Progenitor cell of endocrine pancreas (in vitro differentiated cells): ENCODE results near the gene CTNNA1. TPM values are rescaled to one million over a fixed set of nuclear protein-coding genes. Genes with fewer than 3 reads are reported as not detected.

Source experiments
- DNase-seq: peaks from one replicate; pipeline ENCODE4 v3.0.0; 2021; ENCODE audit warnings: low spot score; ENCODE audit not compliant: unreplicated experiment
- H3K27ac Mint-ChIP-seq: 2 replicates; pipeline ENCODE4 v1.8.0; 2021; ENCODE audit warnings: mild to moderate bottlenecking, moderate library complexity, mixed read lengths
- H3K27me3 Mint-ChIP-seq: 2 replicates; pipeline ENCODE4 v1.8.0; 2021; ENCODE audit warnings: mixed read lengths
- H3K36me3 Mint-ChIP-seq: 2 replicates; pipeline ENCODE4 v1.8.0; 2022; ENCODE audit warnings: mixed read lengths; ENCODE audit not compliant: insufficient read depth
- H3K4me1 Mint-ChIP-seq: 2 replicates; pipeline ENCODE4 v1.8.0; 2021; ENCODE audit warnings: low read depth, mixed read lengths
- H3K4me3 Mint-ChIP-seq: 2 replicates; pipeline ENCODE4 v1.8.0; 2021; ENCODE audit warnings: low read depth, mild to moderate bottlenecking, moderate library complexity, mixed read lengths
- H3K9me3 Mint-ChIP-seq: 2 replicates; pipeline ENCODE4 v1.8.0; 2021; ENCODE audit warnings: low read depth, mixed read lengths
- CTCF ChIP-seq: fragments of 200-600 bp; sonication (generic); IDR thresholded peaks from one replicate; pipeline ENCODE4 v1.5.0; 2021; ENCODE audit warnings: antibody characterized with exemption, mild to moderate bottlenecking; ENCODE audit not compliant: unreplicated experiment
- total RNA-seq: library from RNA; stranded (reverse); gene quantifications from 2 replicates; pipeline ENCODE4 v1.2.1, GENCODE V29; 2021

The CTNNA1 gene
- total RNA-seq, 1 donor from 2014 or later: 394 TPM

GRCh38 chr5:138736293-138736692 is 16.9 kb upstream of the CTNNA1 start:
- H3K27me3 Mint-ChIP-seq: no peaks in the 10 kb centered on the region
- no peaks in the 10 kb centered on the region for H3K4me1 Mint-ChIP-seq
- no peak overlapping the region for H3K27ac Mint-ChIP-seq
- DNase-seq: no peak
- H3K9me3 Mint-ChIP-seq: no peaks in the 10 kb centered on the region
- no peak overlapping the region for H3K4me3 Mint-ChIP-seq
- no peaks in the 10 kb centered on the region for H3K36me3 Mint-ChIP-seq
- no peak for TF ChIP-seq CTCF

- no peak for DNase-seq
- Mint-ChIP-seq H3K9me3 (no peaks in the 10 kb centered on the region), H3K4me3 (no peak overlapping the region), H3K4me1 (peaks cover 1% of the 10 kb centered on the region), H3K27ac (no peak overlapping the region), H3K36me3 (no peaks in the 10 kb centered on the region), H3K27me3 (no peaks in the 10 kb centered on the region)
- no peak for TF ChIP-seq CTCF
Measured at GRCh38 chr5:138737494-138738265, 15.5 kb upstream of the CTNNA1 start.

- no peaks in the 10 kb centered on the region for H3K36me3 Mint-ChIP-seq
- no peak overlapping the region for H3K4me3 Mint-ChIP-seq
- no peaks in the 10 kb centered on the region for H3K9me3 Mint-ChIP-seq
- no peaks in the 10 kb centered on the region for H3K27me3 Mint-ChIP-seq
- no peak for DNase-seq
- peaks cover 1% of the 10 kb centered on the region for H3K4me1 Mint-ChIP-seq
- H3K27ac Mint-ChIP-seq: peak overlapping the region; percentile 29
- TF ChIP-seq CTCF: no peak
Measured at GRCh38 chr5:138738399-138738798, 14.8 kb upstream of the CTNNA1 start.

- Mint-ChIP-seq H3K4me3 (no peak overlapping the region), H3K36me3 (no peaks in the 10 kb centered on the region), H3K27ac (no peak overlapping the region), H3K27me3 (no peaks in the 10 kb centered on the region), H3K4me1 (peaks cover 1% of the 10 kb centered on the region), H3K9me3 (no peaks in the 10 kb centered on the region)
- TF ChIP-seq CTCF: no peak
- DNase-seq: no peak
Measured at GRCh38 chr5:138739938-138740337, 13.3 kb upstream of the CTNNA1 start.

GRCh38 chr5:138743484-138743883 is 9.7 kb upstream of the CTNNA1 start:
- DNase-seq: no peak
- Mint-ChIP-seq H3K27ac (no peak overlapping the region), H3K4me3 (no peak overlapping the region), H3K4me1 (peaks cover 1% of the 10 kb centered on the region), H3K36me3 (no peaks in the 10 kb centered on the region), H3K9me3 (no peaks in the 10 kb centered on the region), H3K27me3 (no peaks in the 10 kb centered on the region)
- no peak for TF ChIP-seq CTCF
